Measurements from ENCODE around the gene NT5DC2.

NT5DC2 gene

GRCh38 chr3:52509753-52510328 lies 23.8 kb downstream of the NT5DC2 start:
- no peak for DNase-seq

- DNase-seq = no peak
Observed at GRCh38 chr3:52507359-52507758, 26.3 kb downstream of the NT5DC2 start.

GRCh38 chr3:52506266-52506966 lies 27.2 kb downstream of the NT5DC2 start:
- DNase-seq = no peak

GRCh38 chr3:52504977-52505376 lies 28.7 kb downstream of the NT5DC2 start:
- DNase-seq = no peak

- DNase-seq = no peak
Observed at GRCh38 chr3:52503788-52504424, 29.8 kb downstream of the NT5DC2 start.

- DNase-seq = no peak
Observed at GRCh38 chr3:52502808-52503350, 30.8 kb downstream of the NT5DC2 start.

- no peak for DNase-seq
Observed at GRCh38 chr3:52502001-52502400, 31.7 kb downstream of the NT5DC2 start.

- no peak for DNase-seq
Observed at GRCh38 chr3:52501046-52501445, 32.6 kb downstream of the NT5DC2 start.

GRCh38 chr3:52498137-52499054 lies 35.3 kb downstream of the NT5DC2 start:
- DNase-seq = no peak

GRCh38 chr3:52495777-52496602 lies 37.7 kb downstream of the NT5DC2 start:
- DNase-seq = no peak

- no peak for DNase-seq
Observed at GRCh38 chr3:52494886-52495495, 38.7 kb downstream of the NT5DC2 start, which contains the start of gene STAB1. TSS of gene STAB1 (plus strand) at chr3:52495338. CDS start at chr3:52495414, 76 bp downstream.

GRCh38 chr3:52494445-52494844 lies 39.2 kb downstream of the NT5DC2 start:
- no peak for DNase-seq

- no peak for DNase-seq
Observed at GRCh38 chr3:52493232-52494017, 40.2 kb downstream of the NT5DC2 start.

- no peak for DNase-seq
Observed at GRCh38 chr3:52492059-52492458, 41.6 kb downstream of the NT5DC2 start.

- DNase-seq = no peak
Observed at GRCh38 chr3:52490939-52491526, 42.6 kb downstream of the NT5DC2 start.

GRCh38 chr3:52490035-52490938 lies 43.4 kb downstream of the NT5DC2 start:
- no peak for DNase-seq

- DNase-seq = no peak
Observed at GRCh38 chr3:52489453-52489852, 44.2 kb downstream of the NT5DC2 start.

GRCh38 chr3:52488746-52489145 lies 44.9 kb downstream of the NT5DC2 start:
- DNase-seq = no peak
